ENCODE measurements around the gene IER5L. TPM values are rescaled to one million over a fixed set of nuclear protein-coding genes. Genes with fewer than 3 reads are reported as not detected.

IER5L gene
- polyA plus RNA-seq, 1 of the 3 experiments (the other 2 are of a cell fraction): 16.2 TPM

DNA sequence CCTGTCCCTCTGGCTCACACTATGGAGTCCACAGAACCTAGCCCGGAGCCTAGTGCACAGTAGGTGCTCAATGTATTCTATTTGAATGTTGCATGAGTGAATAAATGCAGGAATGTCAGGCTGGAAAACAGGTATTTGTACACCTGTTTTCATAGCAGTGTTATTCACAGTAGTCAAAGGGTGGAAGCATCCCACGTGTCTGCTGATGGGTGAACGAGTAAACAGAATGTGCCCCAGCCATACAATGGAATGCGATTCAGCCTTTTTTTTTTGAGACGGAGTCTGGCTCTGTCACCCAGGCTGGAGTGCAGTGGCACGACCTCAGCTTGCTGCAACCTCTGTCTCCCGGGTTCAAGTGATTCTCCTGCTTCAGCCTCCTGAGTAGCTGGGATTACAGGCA, 31.5 kb upstream of the IER5L start:
- CTCF ChIA-PET: no interaction called here

More for the DNA sequence above, 31.5 kb upstream of the IER5L start:
- H3K36me3 ChIP-seq (replicated peaks in 1 of 2; ENCODE audit: control insufficient read depth in 1 of 2, insufficient read depth in 2 of 2, low read length in 1 of 2): no peaks in the 10 kb centered on the region
- H3K4me1 ChIP-seq (ENCODE audit: control insufficient read depth in 1 of 2, insufficient read depth in 2 of 2, low read depth in 1 of 2, low read length in 1 of 2): no peaks in the 10 kb centered on the region
- no peak overlapping the region for H3K4me3 ChIP-seq (ENCODE audit: low read depth in 2 of 2, low read length in 1 of 2)
- H3K4me2 ChIP-seq: no peak overlapping the region
- POLR2A ChIA-PET: no interaction called here
- no peaks in the 10 kb centered on the region for H3K27me3 ChIP-seq (ENCODE audit: insufficient read depth)
- no peaks in the 10 kb centered on the region for H3K9me3 ChIP-seq
- 88% methylated on average over 7 of the region's 7 CpGs for WGBS (ENCODE audit: low lambda C conversion rate)
- no peak overlapping the region for H3K9ac ChIP-seq
- H3K9me2 ChIP-seq: no peaks in the 10 kb centered on the region
- TF ChIP-seq TAF1 (IDR thresholded peaks at IDR 0.05; ENCODE audit: borderline replicate concordance, low read depth, low read length): no peak
- TF ChIP-seq MXI1 (IDR thresholded peaks at IDR 0.05; ENCODE audit: low read depth, low read length): no peak
- no peak for TF ChIP-seq TCF12 (IDR thresholded peaks at IDR 0.05)
- TF ChIP-seq, protein P1, sequence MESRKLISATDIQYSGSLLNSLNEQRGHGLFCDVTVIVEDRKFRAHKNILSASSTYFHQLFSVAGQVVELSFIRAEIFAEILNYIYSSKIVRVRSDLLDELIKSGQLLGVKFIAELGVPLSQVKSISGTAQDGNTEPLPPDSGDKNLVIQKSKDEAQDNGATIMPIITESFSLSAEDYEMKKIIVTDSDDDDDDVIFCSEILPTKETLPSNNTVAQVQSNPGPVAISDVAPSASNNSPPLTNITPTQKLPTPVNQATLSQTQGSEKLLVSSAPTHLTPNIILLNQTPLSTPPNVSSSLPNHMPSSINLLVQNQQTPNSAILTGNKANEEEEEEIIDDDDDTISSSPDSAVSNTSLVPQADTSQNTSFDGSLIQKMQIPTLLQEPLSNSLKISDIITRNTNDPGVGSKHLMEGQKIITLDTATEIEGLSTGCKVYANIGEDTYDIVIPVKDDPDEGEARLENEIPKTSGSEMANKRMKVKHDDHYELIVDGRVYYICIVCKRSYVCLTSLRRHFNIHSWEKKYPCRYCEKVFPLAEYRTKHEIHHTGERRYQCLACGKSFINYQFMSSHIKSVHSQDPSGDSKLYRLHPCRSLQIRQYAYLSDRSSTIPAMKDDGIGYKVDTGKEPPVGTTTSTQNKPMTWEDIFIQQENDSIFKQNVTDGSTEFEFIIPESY (IDR thresholded peaks at IDR 0.05; ENCODE audit: borderline replicate concordance, low read depth): no peak
- TF ChIP-seq FOXJ3 (CRISPR knock-in tag; IDR thresholded peaks at IDR 0.05): no peak
- TF ChIP-seq, protein P2, sequence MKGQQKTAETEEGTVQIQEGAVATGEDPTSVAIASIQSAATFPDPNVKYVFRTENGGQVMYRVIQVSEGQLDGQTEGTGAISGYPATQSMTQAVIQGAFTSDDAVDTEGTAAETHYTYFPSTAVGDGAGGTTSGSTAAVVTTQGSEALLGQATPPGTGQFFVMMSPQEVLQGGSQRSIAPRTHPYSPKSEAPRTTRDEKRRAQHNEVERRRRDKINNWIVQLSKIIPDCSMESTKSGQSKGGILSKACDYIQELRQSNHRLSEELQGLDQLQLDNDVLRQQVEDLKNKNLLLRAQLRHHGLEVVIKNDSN (IDR thresholded peaks at IDR 0.05; ENCODE audit: borderline replicate concordance, low read depth): no peak
- no peak for TF ChIP-seq JUND (IDR thresholded peaks at IDR 0.05)
- TF ChIP-seq TEAD4 (IDR thresholded peaks at IDR 0.05; ENCODE audit: borderline replicate concordance, insufficient read depth): no peak
- TF ChIP-seq NFIC (IDR thresholded peaks at IDR 0.05; ENCODE audit: borderline replicate concordance): no peak
- TF ChIP-seq RFX5 (IDR thresholded peaks at IDR 0.05; ENCODE audit: low read length): no peak
- TF ChIP-seq EP300 (IDR thresholded peaks at IDR 0.05; ENCODE audit: borderline replicate concordance in 1 of 2, low read depth in 1 of 2, low read length in 1 of 2): no peak
- no peak for TF ChIP-seq POLR2AphosphoS5 (IDR thresholded peaks at IDR 0.05; ENCODE audit: low read depth, low read length)
- TF ChIP-seq, protein P3, sequence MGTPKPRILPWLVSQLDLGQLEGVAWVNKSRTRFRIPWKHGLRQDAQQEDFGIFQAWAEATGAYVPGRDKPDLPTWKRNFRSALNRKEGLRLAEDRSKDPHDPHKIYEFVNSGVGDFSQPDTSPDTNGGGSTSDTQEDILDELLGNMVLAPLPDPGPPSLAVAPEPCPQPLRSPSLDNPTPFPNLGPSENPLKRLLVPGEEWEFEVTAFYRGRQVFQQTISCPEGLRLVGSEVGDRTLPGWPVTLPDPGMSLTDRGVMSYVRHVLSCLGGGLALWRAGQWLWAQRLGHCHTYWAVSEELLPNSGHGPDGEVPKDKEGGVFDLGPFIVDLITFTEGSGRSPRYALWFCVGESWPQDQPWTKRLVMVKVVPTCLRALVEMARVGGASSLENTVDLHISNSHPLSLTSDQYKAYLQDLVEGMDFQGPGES (IDR thresholded peaks at IDR 0.05; ENCODE audit: low read depth, low read length): no peak
- TF ChIP-seq, protein P4, sequence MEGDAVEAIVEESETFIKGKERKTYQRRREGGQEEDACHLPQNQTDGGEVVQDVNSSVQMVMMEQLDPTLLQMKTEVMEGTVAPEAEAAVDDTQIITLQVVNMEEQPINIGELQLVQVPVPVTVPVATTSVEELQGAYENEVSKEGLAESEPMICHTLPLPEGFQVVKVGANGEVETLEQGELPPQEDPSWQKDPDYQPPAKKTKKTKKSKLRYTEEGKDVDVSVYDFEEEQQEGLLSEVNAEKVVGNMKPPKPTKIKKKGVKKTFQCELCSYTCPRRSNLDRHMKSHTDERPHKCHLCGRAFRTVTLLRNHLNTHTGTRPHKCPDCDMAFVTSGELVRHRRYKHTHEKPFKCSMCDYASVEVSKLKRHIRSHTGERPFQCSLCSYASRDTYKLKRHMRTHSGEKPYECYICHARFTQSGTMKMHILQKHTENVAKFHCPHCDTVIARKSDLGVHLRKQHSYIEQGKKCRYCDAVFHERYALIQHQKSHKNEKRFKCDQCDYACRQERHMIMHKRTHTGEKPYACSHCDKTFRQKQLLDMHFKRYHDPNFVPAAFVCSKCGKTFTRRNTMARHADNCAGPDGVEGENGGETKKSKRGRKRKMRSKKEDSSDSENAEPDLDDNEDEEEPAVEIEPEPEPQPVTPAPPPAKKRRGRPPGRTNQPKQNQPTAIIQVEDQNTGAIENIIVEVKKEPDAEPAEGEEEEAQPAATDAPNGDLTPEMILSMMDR (IDR thresholded peaks at IDR 0.05): no peak
- TF ChIP-seq, protein P5, sequence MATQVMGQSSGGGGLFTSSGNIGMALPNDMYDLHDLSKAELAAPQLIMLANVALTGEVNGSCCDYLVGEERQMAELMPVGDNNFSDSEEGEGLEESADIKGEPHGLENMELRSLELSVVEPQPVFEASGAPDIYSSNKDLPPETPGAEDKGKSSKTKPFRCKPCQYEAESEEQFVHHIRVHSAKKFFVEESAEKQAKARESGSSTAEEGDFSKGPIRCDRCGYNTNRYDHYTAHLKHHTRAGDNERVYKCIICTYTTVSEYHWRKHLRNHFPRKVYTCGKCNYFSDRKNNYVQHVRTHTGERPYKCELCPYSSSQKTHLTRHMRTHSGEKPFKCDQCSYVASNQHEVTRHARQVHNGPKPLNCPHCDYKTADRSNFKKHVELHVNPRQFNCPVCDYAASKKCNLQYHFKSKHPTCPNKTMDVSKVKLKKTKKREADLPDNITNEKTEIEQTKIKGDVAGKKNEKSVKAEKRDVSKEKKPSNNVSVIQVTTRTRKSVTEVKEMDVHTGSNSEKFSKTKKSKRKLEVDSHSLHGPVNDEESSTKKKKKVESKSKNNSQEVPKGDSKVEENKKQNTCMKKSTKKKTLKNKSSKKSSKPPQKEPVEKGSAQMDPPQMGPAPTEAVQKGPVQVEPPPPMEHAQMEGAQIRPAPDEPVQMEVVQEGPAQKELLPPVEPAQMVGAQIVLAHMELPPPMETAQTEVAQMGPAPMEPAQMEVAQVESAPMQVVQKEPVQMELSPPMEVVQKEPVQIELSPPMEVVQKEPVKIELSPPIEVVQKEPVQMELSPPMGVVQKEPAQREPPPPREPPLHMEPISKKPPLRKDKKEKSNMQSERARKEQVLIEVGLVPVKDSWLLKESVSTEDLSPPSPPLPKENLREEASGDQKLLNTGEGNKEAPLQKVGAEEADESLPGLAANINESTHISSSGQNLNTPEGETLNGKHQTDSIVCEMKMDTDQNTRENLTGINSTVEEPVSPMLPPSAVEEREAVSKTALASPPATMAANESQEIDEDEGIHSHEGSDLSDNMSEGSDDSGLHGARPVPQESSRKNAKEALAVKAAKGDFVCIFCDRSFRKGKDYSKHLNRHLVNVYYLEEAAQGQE (IDR thresholded peaks at IDR 0.05; ENCODE audit: low read depth, low read length): no peak
- no peak for TF ChIP-seq SMC3 (IDR thresholded peaks at IDR 0.05; ENCODE audit: low read depth, low read length)
- no peaks in the 10 kb centered on the region for H4K20me1 ChIP-seq (ENCODE audit: insufficient read depth)
- H3K27ac ChIP-seq (ENCODE audit: low read depth in 2 of 2, low read length in 1 of 2): no peak overlapping the region
- H3F3A ChIP-seq (replicated peaks; ENCODE audit: insufficient read depth): no peaks in the 10 kb centered on the region
- H2AFZ ChIP-seq (ENCODE audit: low read depth): no peak overlapping the region
- H3K79me2 ChIP-seq (ENCODE audit: insufficient read depth): no peaks in the 10 kb centered on the region
- no peak for DNase-seq

Measured in SK-N-SH (cell line).